ENCODE measurements around the gene PA2G4. TPM values are rescaled to one million over a fixed set of nuclear protein-coding genes. Genes with fewer than 3 reads are reported as not detected.

Gene PA2G4
- total RNA-seq, 1 donor from 2014 or later, result 91.4 TPM

DNA sequence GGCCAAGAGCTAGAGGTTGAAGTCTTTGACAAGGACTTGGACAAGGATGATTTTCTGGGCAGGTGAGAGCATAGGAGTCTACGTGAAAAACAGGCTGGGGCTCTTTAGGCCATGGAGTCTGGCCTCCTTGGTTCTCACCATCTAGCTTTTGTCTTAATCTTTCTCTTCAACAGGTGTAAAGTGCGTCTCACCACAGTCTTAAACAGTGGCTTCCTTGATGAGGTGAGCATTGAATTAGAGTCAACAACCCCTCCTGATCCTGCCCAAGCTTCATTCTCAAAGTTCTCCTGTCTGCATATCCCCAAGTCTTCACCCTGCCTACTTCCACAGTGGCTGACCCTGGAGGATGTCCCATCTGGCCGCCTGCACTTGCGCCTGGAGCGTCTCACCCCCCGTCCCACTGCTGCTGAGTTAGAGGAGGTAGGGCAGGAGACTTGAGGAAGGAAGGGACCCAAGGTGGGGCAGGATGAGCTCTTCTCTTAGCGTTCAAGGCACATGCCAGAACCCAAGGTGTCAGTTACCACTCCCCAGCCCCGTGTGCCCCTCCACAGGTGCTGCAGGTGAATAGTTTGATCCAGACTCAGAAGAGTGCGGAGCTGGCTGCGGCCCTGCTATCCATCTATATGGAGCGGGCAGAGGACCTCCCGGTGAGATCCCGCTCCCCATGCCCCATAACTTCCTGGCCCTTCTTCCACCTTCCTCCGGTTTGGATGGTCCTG lies 33.7 kb downstream of the PA2G4 start:
- Mint-ChIP-seq H3K36me3 (peaks cover 62% of the 10 kb centered on the region), H3K4me1 (no peaks in the 10 kb centered on the region), H3K27ac (no peak overlapping the region), H3K9me3 (no peaks in the 10 kb centered on the region), H3K27me3 (ENCODE audit: low read depth) (no peaks in the 10 kb centered on the region), H3K4me3 (no peak overlapping the region)
- TF ChIP-seq, protein P1, sequence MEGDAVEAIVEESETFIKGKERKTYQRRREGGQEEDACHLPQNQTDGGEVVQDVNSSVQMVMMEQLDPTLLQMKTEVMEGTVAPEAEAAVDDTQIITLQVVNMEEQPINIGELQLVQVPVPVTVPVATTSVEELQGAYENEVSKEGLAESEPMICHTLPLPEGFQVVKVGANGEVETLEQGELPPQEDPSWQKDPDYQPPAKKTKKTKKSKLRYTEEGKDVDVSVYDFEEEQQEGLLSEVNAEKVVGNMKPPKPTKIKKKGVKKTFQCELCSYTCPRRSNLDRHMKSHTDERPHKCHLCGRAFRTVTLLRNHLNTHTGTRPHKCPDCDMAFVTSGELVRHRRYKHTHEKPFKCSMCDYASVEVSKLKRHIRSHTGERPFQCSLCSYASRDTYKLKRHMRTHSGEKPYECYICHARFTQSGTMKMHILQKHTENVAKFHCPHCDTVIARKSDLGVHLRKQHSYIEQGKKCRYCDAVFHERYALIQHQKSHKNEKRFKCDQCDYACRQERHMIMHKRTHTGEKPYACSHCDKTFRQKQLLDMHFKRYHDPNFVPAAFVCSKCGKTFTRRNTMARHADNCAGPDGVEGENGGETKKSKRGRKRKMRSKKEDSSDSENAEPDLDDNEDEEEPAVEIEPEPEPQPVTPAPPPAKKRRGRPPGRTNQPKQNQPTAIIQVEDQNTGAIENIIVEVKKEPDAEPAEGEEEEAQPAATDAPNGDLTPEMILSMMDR (IDR thresholded peaks at IDR 0.05; ENCODE audit: unreplicated experiment), result no peak
- no peak for DNase-seq (ENCODE audit: low spot score in 2 of 2, unreplicated experiment in 2 of 2)

DNA sequence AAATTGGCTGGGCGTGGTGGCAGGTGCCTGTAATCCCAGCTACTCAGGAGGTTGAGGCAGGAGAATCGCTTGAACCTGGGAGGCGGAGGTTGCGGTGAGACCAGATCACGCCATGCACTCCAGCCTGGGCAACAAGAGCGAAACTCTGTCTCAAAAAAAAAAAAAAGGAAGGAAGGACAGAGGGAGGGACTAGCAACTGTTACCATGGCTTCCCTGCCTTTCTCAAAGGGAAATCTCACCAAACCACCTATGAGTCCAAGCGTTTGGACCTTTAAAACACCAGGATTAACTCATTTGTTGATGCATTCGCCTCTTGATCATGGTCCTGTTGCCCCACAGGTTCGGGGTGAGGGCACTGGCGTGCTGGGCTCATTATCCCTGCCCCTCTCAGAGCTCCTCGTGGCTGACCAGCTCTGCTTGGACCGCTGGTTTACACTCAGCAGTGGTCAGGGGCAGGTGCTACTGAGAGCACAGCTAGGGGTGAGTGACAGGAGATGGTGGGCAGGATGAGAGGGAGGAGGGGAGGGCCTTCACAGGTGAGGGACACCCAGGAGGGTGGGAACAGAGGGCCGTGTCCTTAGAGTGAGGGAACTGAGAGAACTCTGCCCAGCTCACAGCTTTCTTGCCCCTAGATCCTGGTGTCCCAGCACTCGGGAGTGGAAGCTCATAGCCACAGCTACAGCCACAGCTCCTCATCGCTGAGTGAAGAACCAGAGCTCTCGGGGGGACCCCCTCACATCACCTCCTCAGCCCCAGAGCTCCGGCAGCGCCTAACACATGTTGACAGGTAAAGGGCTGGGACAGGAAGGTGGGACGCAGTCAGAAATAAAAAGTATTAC lies 37.8 kb downstream of the PA2G4 start:
- peaks cover 7% of the 10 kb centered on the region for H3K4me1 Mint-ChIP-seq
- no peak for DNase-seq (ENCODE audit: low spot score in 2 of 2, unreplicated experiment in 2 of 2)
- H3K27ac Mint-ChIP-seq, result no peak overlapping the region
- H3K27me3 Mint-ChIP-seq (ENCODE audit: low read depth), result no peaks in the 10 kb centered on the region
- TF ChIP-seq, protein P1 (IDR thresholded peaks at IDR 0.05; ENCODE audit: unreplicated experiment), result no peak
- H3K36me3 Mint-ChIP-seq, result peaks cover 50% of the 10 kb centered on the region
- H3K4me3 Mint-ChIP-seq, result no peak overlapping the region
- no peaks in the 10 kb centered on the region for H3K9me3 Mint-ChIP-seq

DNA sequence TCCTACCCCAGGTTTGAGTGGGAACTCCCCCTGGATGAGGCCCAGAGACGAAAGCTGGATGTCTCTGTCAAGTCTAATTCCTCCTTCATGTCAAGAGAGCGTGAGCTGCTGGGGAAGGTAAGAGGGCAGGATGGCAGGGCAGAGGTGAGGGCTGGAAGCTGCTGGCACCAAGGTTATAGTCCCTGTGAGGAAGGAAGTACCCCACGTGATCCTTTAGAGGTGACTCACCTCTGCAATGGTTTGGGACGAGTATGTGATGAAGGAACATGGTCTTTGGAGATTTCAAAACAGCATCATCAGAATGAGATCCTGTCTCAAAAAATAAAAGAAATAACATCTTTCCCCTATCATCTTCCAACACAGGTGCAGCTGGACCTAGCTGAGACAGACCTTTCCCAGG lies 38.9 kb downstream of the PA2G4 start:
- no peak for DNase-seq (ENCODE audit: low spot score in 2 of 2, unreplicated experiment in 2 of 2)
- H3K9me3 Mint-ChIP-seq, result no peaks in the 10 kb centered on the region
- no peak overlapping the region for H3K4me3 Mint-ChIP-seq
- no peaks in the 10 kb centered on the region for H3K27me3 Mint-ChIP-seq (ENCODE audit: low read depth)
- TF ChIP-seq, protein P1 (IDR thresholded peaks at IDR 0.05; ENCODE audit: unreplicated experiment), result no peak
- no peak overlapping the region for H3K27ac Mint-ChIP-seq
- H3K4me1 Mint-ChIP-seq, result peaks cover 7% of the 10 kb centered on the region
- H3K36me3 Mint-ChIP-seq, result peaks cover 41% of the 10 kb centered on the region

DNA sequence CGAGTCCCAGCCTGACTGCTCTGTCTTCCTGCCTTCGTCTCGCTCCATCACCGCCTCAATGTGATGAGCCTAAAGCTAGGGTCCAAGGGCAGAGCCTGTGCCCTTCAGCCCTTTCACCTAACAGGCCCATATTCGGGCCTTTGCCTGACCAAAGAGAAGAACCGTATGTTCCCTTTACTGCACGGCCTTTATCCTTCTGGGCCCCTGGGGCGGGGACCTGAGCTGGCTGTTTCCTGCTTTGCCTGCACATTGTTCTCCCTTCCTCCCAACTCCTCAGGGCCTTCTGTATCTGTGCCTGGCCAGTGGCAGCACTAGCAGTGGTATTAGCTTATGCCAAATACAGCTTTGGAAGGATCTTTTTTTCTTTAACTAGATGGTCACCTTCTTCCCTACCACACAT lies 39.5 kb downstream of the PA2G4 start:
- H3K9me3 Mint-ChIP-seq, result no peaks in the 10 kb centered on the region
- H3K27me3 Mint-ChIP-seq (ENCODE audit: low read depth), result no peaks in the 10 kb centered on the region
- peaks cover 35% of the 10 kb centered on the region for H3K36me3 Mint-ChIP-seq
- TF ChIP-seq, protein P1 (IDR thresholded peaks at IDR 0.05; ENCODE audit: unreplicated experiment), result no peak
- H3K27ac Mint-ChIP-seq, result no peak overlapping the region
- DNase-seq (ENCODE audit: low spot score in 2 of 2, unreplicated experiment in 2 of 2), result no peak
- H3K4me3 Mint-ChIP-seq, result no peak overlapping the region
- peaks cover 7% of the 10 kb centered on the region for H3K4me1 Mint-ChIP-seq

DNA sequence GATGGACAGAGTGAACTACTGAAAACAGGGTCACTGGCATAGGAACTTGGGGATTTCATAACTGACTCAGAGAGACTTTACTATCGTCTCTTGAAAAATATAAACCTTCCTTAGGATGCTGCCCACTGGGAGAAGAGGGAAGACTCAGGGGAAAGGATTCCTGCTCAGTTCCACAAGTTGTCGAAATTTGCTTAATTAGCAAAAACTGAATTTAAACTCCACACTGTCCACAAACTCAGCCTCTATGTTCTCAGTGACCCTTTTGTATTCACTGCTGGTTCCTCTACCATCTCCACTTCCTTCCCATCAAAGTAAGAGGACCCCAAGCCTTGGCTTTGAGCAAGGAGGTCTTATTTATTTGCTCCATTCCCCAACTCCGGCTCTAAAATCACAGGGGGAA lies 40.9 kb downstream of the PA2G4 start:
- Mint-ChIP-seq H3K27me3 (ENCODE audit: low read depth) (no peaks in the 10 kb centered on the region), H3K36me3 (peaks cover 28% of the 10 kb centered on the region), H3K27ac (no peak overlapping the region), H3K4me3 (no peak overlapping the region), H3K9me3 (no peaks in the 10 kb centered on the region), H3K4me1 (peaks cover 9% of the 10 kb centered on the region)
- DNase-seq (ENCODE audit: low spot score in 2 of 2, unreplicated experiment in 2 of 2), result no peak
- TF ChIP-seq, protein P1 (IDR thresholded peaks at IDR 0.05; ENCODE audit: unreplicated experiment), result no peak

Data from mesothelial cell of epicardium (in vitro differentiated cells).